Measurements from ENCODE around the gene PRSS3.
"Not testable (repeated sequence)": the region's sequence is repeated elsewhere in the genome, so short reads cannot be mapped to it uniquely, and the experiment has no call there.

PRSS3 gene

GRCh38 chr9:33818167-33818846 is 22.9 kb downstream of the PRSS3 start:
- no peak for DNase-seq (ENCODE audit: low spot score)

- DNase-seq (ENCODE audit: low spot score), result no peak
Observed at GRCh38 chr9:33818847-33819500, 23.6 kb downstream of the PRSS3 start.

GRCh38 chr9:33820231-33820745 is 24.9 kb downstream of the PRSS3 start:
- DNase-seq (ENCODE audit: low spot score), result no peak

GRCh38 chr9:33823801-33824200 is 28.4 kb downstream of the PRSS3 start:
- no peak for DNase-seq (ENCODE audit: low spot score)

GRCh38 chr9:33827285-33827684 is 31.9 kb downstream of the PRSS3 start:
- not testable (repeated sequence) for DNase-seq (ENCODE audit: low spot score)

DNA sequence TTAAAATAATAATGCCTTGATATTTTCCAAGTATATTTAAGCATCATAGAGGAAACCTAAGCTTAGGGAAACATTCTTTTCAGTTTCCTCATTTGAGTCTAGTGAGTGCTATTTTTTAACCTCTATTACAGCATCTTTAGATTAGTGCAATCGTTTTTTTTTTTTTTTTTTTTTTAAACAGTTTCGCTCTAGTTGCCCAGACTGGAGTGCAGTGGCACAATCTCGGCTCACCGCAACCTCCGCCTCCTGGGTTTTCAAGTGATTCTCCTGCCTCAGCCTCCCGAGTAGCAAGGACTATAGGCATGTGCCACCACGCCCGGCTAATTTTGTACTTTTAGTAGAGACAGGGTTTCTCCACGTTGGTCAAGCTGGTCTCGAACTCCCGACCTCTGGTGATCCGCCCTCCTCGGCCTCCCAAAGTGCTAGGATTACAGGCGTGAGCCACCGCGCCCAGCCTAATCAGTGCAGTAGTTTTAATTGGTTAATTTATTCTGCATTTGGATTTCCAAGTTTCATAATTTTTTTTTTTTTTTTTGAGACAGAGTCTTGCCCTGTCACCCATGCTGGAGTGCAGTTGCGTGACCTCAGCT is 34.4 kb downstream of the PRSS3 start:
- DNase-seq (ENCODE audit: low spot score), result not testable (repeated sequence)

DNA sequence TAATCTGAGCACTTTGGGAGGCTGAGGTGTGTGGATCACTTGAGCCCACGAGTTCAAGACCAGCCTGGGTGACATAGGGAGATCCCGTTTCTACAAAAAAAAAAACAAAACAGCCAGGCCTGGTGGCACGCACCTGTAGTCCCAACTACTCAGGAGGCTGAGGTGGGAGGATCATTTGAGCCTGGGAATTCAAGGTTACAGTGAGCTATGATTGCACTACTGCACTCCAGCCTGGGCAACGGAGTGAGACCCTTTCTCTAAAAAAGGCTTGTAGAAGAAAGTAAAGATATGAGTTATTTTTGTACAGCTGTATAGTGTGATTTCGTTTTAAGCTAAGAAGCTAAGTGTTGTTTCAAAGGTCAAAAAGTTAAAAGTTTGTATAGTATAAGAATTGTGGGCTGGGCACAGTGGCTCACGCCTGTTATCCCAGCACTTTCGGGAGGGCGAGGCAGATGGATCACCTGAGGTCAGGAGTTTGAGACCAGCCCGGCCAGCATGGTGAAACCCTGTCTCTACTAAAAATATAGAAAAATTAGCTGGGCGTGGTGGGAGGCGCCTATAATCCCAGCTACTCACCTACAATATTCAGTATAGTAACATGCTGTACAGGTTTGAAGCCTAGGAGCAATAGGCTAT is 40.4 kb downstream of the PRSS3 start:
- DNase-seq (ENCODE audit: low spot score), result no peak

GRCh38 chr9:33836261-33836660 is 40.9 kb downstream of the PRSS3 start:
- peak; percentile 83 for DNase-seq (ENCODE audit: low spot score)

GRCh38 chr9:33837138-33837537 is 41.8 kb downstream of the PRSS3 start:
- DNase-seq (ENCODE audit: low spot score), result no peak

DNA sequence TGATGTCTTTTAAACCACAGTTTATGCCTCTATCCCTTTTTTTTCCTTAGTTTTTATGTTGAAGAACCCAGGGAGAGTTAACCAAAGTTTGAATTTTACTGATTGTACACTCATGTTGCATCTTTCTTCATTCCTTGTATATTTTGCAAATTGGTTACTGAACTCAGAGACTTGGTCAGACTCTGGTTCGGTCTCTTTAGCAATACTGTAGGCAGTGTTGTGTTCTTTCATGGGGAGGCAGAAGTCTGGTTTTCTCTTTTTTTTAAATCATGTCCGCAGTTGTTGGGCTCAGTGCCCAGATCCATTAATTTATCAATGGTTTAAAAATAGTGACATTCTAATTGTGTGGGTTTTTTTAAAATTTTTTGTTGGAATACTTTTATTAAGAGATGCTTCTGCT is 45.0 kb downstream of the PRSS3 start:
- no peak for DNase-seq (ENCODE audit: low spot score)

DNA sequence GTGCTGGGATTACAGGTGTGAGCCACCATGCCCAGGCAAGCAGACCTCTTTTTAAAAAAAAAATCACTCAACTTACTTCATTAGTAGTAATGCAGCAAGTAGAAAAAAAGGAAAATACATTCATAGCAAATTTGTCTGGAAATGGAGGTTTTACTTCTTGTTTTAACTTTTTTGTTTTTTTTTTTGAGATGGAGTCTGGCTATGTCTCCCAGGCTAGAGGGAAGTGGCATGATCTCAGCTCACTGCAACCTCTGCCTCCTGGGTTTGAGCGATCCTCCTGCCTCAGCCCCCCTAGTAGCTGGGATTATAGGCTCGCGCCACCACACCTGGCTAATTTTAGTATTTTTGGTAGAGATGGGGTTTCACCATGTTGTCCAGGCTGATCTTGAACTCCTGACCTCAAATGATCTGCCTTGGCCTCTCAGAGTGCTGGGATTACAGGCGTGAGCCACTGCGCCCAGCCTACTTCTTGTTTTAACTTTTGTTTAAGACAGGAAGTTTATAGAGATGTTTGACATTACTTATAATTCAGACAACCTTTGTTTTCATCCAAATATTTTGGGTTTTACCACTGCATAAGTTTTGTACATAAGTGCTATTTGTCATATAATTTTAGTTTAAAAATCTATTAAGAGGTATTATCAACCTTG is 48.1 kb downstream of the PRSS3 start:
- no peak for DNase-seq (ENCODE audit: low spot score)

DNA sequence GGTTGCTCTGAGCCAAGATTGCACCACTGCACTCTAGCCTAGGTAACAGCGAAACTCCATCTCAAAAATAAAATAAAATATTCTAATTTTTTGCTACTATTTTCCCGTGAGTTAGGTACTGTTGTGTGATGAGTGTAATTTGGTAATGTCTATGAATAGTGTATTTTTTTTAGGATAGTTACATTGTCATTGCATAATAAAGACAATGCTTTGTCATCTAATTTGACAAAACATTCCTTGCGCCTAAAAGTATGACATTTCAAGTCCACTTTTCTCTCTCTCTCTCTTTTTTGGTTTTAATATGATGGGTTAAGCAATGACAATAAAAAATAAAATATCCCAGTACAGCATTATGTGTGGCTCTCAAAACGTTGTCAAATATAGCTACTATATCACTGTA is 50.9 kb downstream of the PRSS3 start:
- no peak for DNase-seq (ENCODE audit: low spot score)

- DNase-seq (ENCODE audit: low spot score), result not testable (repeated sequence)
Observed at GRCh38 chr9:33847894-33848205, 52.5 kb downstream of the PRSS3 start.
